GM19351 (cell line): Measurements from ENCODE around the gene CBLIF.
A peak's percentile ranks its signal among the peaks of the same experiment; 100 is the strongest.
"Not testable (repeated sequence)": the region's sequence is repeated elsewhere in the genome, so short reads cannot be mapped to it uniquely, and the experiment has no call there.

Experiments used
- ATAC-seq: cut with Tn5 transposase; IDR thresholded peaks from one replicate; pipeline ENCODE4 v1.9.1; 2021; ENCODE audit warnings: mild to moderate bottlenecking, moderate library complexity; ENCODE audit not compliant: unreplicated experiment

The CBLIF gene

DNA sequence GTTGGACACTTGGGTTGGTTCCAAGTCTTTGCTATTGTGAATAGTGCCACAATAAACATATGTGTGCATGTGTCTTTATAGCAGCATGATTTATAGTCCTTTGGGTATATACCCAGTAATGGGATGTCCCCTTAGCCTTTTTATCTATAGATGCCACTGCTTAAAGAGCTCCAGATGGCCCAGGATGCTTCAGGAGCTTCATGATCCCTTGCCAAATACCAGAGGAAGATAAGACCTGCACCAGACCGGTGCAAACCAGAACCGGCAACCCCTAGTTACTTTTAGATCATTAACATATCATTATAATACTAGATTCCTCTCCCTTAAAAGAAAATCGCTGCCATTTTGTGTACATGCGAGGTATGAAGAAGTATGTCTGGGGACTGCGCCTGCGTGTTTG is 3.1 kb upstream of the CBLIF start:
- ATAC-seq: not testable (repeated sequence)

DNA sequence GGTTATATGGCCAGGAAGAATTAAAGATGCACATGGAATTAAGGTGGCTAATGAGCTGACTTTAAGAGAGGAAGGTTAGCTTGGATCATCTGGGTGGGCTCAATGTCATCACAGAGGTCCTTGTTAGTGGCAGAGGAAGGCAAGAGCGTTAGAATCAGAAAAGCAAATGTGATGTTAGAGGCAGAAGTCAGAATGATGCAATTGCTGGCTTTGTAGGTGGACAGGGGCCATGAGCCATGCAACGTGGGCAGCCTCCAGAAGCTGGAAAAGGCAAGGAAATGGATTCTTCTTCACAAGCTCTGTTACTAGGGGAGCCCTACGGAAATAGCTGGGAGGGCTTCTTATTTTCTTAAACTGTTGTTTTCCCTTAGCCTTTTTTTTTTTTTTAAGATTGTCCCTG is 2.3 kb upstream of the CBLIF start:
- no peak for ATAC-seq

DNA sequence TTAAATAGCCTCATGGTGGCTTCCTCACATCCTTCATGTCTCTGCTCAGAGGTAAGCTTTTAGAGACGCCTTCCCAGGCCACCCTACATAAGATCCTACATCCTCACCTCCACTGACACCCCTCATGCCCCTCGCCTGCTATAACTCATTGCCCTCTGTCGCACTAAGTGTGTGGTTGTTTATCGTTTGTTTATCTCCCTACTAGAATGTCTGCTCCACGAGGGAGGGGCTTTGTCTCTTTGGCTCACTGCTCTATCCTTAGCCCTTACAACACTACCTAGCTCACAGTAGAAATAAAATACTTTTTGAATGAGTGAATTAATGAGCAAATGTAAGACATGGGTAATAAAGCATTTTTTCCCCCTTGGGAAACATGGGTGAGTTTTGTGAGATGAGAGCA is 1.3 kb upstream of the CBLIF start:
- no peak for ATAC-seq

- no peak for ATAC-seq
Observed at GRCh38 chr11:59842316-59842715, 3.0 kb downstream of the CBLIF start.

- peak; percentile 66 for ATAC-seq
Observed at GRCh38 chr11:59841514-59841913, 3.8 kb downstream of the CBLIF start.

DNA sequence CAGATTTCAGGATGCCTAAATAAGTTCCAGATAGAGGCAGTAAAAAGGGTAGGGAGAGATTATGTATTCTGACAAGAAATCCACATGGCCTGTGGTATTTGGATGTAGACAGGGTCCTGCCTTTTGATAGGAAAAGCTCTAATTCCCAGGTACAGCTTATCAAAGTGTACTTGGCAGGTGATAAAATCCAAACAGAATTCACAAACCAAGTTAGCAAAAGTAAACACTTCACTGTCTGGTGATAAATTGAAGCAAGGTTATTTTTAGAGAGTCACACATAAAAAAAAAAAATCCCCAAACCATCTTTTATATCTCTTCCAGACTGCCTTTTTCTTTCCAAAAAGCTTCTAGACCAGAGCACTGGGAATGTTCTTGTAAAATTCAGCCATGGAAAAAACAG is 5.7 kb downstream of the CBLIF start:
- ATAC-seq: no peak

DNA sequence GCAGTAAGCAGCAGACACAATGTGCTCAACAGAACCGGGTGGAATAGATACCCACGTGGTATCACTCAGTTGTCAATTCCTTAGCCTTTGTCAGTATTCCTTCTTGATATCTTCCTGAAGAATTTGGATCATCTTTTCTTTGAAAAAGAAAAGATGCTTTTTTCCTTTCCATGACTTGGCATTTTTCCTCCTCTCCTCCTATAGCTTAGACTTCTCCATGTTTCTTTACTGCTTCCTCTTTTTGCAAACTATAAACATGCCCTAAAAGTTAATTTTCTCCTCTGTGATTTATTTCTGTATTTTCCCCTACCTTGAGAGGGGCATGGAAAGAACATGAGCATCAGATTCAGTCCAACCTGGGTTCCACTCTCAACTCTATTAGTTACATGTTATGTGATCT is 11.7 kb downstream of the CBLIF start:
- ATAC-seq: no peak

- no peak for ATAC-seq
Observed at GRCh38 chr11:59829358-59829757, 15.9 kb downstream of the CBLIF start.

- peak; percentile 98 for ATAC-seq
Observed at GRCh38 chr11:59822989-59823566, 22.2 kb downstream of the CBLIF start.

- ATAC-seq: no peak
Observed at GRCh38 chr11:59818572-59818971, 26.7 kb downstream of the CBLIF start.

- ATAC-seq: not testable (repeated sequence)
Observed at GRCh38 chr11:59816434-59816833, 28.9 kb downstream of the CBLIF start.

GRCh38 chr11:59815754-59816153 is 29.5 kb downstream of the CBLIF start:
- ATAC-seq: no peak

DNA sequence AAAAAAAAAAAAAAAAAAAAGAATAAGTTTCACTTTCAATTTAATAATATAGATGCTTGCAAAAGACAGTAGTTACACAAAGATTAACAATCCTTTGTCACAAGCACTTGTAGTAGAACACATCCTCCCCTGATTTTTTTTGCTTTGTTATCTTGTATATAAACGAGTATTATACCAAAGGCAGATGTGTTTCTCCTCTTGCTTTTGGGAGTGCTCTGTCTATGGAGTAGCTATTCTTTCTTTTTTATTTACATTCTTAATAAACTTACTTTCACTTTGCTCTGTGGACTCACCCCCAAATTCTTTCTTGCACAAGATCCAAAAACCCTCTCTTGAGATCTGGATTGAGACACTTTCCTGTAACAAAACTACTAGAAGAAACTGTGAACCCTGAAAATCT is 31.3 kb downstream of the CBLIF start:
- ATAC-seq: no peak

- no peak for ATAC-seq
Observed at GRCh38 chr11:59813364-59813763, 31.9 kb downstream of the CBLIF start.

DNA sequence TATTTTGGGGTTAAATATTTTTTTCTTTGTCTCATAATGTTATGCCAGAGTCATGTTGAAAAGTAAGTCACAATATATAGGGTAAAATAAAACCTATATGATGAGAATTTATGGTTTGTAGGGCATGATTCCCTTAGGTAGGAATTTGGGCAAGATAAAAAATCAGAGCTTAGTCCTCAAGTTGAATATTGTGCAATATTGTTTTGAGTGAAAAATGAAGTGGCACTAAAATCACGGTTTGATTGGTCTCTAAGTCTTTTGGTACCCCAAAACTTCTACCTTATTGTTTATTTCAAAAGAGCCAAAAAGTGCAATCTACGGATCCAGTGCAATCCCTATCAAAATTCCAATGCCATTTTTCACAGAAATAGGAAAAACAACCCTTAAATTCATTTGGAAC is 33.1 kb downstream of the CBLIF start:
- no peak for ATAC-seq

DNA sequence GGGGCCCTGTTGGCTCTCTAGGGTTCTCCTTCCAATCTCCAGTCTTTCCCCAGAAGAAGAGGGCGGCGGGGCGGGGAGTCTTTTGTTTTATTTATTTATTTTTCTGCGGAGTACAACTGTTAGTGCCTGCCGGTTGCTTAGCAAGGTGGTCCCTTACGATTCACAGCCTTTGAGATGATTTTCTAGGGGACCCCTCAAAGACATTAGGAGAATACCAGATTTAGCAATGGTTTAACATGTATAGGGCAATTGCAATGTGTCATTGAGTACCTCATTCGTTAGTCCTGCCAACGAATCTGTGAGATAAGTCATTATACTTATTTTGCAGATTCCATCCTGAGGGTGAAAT is 34.4 kb downstream of the CBLIF start:
- peak; percentile 0 for ATAC-seq

DNA sequence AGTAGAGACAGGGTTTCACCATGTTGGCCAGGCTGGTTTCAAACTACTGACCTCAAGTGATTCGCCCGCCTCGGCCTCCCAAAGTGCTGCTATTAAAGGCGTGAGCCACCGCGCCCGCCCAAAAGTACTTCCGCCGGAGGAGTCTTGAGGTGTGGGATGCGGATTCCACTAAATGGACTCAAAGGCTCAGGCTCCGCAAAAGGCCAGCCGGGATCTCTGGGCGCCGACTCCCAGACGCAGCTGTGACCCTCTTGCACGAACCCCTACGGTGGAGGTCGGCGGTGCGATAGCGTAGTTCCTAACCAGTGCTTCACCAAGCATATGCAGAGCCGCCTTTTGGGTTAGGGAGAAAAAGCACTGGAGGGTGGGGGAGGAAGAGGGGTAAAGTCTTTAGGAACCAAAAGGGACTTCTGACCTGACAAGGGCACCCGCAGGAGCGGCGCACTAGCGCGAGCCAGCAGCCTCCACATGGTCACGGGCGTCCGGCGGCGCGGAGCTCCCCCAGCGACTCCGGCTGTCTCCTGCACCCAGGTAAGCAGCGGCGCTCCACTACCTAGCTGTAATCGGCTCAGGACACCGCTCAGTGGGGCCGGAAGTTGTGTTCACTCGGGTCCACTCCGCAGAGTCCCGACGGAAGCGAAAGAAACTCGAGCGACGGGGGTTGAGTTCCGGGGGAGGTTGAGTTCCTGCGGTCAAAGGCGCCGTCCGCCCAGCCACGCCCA is 34.9 kb downstream of the CBLIF start, which contains the start of gene MRPL16:
Gene MRPL16 (minus strand): TSS at position 590 of the 722 bp plus-strand sequence. CDS start 120 bp downstream, at position 470.
- ATAC-seq: peak; percentile 95

- no peak for ATAC-seq
Observed at GRCh38 chr11:59807047-59807610, 38.2 kb downstream of the CBLIF start.

DNA sequence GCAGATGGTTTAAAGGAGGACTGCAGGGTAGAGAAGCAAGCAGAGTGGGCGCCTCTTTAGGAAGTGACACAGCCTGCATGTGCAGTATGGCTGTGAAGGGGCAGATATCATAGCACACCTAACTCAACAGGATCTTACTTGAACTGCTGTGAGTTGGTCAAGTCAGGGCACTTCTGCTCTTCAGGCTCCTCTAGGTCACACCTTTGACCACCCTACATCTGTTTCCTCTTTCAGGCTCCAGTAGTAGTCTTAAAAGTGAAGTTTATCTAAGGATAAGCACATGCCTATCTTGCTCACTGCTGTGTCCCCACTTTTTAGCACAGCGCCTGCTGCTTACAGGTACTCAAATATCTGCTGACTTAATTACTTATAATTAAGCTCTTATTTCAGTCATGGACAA is 41.2 kb downstream of the CBLIF start:
- ATAC-seq: no peak

GRCh38 chr11:59802639-59803176 is 42.6 kb downstream of the CBLIF start:
- ATAC-seq: no peak

- no peak for ATAC-seq
Observed at GRCh38 chr11:59801981-59802638, 43.2 kb downstream of the CBLIF start.
